ENCODE measurements around the gene SEPTIN7. TPM values are rescaled to one million over a fixed set of nuclear protein-coding genes. Genes with fewer than 3 reads are reported as not detected.
A peak's percentile ranks its signal among the peaks of the same experiment; 100 is the strongest.
"Not testable (repeated sequence)": the region's sequence is repeated elsewhere in the genome, so short reads cannot be mapped to it uniquely, and the experiment has no call there.

The SEPTIN7 gene
- 100 to 1,000 TPM; 245 to 256 TPM for total RNA-seq

GRCh38 chr7:35800718-35801391 lies at the start of gene SEPTIN7:
Gene SEPTIN7, plus strand, starts transcription at chr7:35801057. Its CDS starts 153 bp downstream, at chr7:35801210.
- no peaks in the 10 kb centered on the region for H3K27me3 Mint-ChIP-seq
- H3K9me3 Mint-ChIP-seq, result no peaks in the 10 kb centered on the region
- peak within 1 kb of the TSS; percentile 97 for H3K27ac Mint-ChIP-seq
- peaks cover 29% of the 10 kb centered on the region for H3K36me3 Mint-ChIP-seq
- H3K4me1 Mint-ChIP-seq, result peaks cover 38% of the 10 kb centered on the region
- peak within 1 kb of the TSS; percentile 98 for H3K4me3 Mint-ChIP-seq
- peak; percentile 99 for DNase-seq

DNA sequence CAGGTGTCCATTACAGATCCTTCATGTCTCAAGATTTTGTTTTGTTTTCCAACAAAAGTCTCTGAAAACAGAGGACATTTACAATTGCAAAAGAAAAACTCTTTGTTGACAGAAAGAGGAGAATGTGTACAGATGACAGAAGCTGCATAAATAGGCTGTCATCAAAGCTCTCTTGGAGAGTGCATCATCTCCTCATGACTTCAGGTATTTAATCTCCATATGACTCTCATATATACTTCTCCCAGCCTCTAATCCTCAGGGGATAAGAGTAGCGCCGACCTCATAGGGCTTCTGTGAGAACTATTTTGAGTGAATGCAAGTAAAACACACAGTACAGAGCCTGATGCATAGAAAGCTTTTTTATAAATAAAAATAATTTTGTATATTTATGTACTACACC lies 48.1 kb upstream of the SEPTIN7 start:
- Mint-ChIP-seq H3K4me1 (no peaks in the 10 kb centered on the region), H3K9me3 (no peaks in the 10 kb centered on the region), H3K36me3 (peaks cover 3% of the 10 kb centered on the region), H3K27me3 (no peaks in the 10 kb centered on the region), H3K27ac (no peak overlapping the region), H3K4me3 (no peak overlapping the region)
- no peak for DNase-seq

GRCh38 chr7:35753761-35754603 lies 46.9 kb upstream of the SEPTIN7 start:
- Mint-ChIP-seq H3K27me3 (no peaks in the 10 kb centered on the region), H3K9me3 (no peaks in the 10 kb centered on the region), H3K36me3 (peaks cover 3% of the 10 kb centered on the region), H3K27ac (no peak overlapping the region), H3K4me3 (no peak overlapping the region), H3K4me1 (peaks cover 8% of the 10 kb centered on the region)
- DNase-seq, result no peak

GRCh38 chr7:35754741-35755140 lies 46.1 kb upstream of the SEPTIN7 start:
- no peak for DNase-seq
- peaks cover 3% of the 10 kb centered on the region for H3K36me3 Mint-ChIP-seq
- H3K4me1 Mint-ChIP-seq, result peaks cover 8% of the 10 kb centered on the region
- H3K9me3 Mint-ChIP-seq, result no peaks in the 10 kb centered on the region
- H3K27me3 Mint-ChIP-seq, result no peaks in the 10 kb centered on the region
- H3K4me3 Mint-ChIP-seq, result no peak overlapping the region
- H3K27ac Mint-ChIP-seq, result no peak overlapping the region

- Mint-ChIP-seq H3K36me3 (no peaks in the 10 kb centered on the region), H3K27ac (no peak overlapping the region)
Observed at GRCh38 chr7:35755711-35756110, 45.1 kb upstream of the SEPTIN7 start.

GRCh38 chr7:35756453-35756852 lies 44.4 kb upstream of the SEPTIN7 start:
- not testable (repeated sequence) for H3K4me3 Mint-ChIP-seq, H3K36me3 Mint-ChIP-seq, H3K4me1 Mint-ChIP-seq, DNase-seq, H3K27ac Mint-ChIP-seq, H3K9me3 Mint-ChIP-seq, H3K27me3 Mint-ChIP-seq

More at GRCh38 chr7:35755711-35756110, 45.1 kb upstream of the SEPTIN7 start:
- Mint-ChIP-seq H3K4me3 (no peak overlapping the region), H3K27me3 (no peaks in the 10 kb centered on the region), H3K9me3 (no peaks in the 10 kb centered on the region), H3K4me1 (peaks cover 8% of the 10 kb centered on the region)
- no peak for DNase-seq

- Mint-ChIP-seq H3K27ac (no peak overlapping the region), H3K4me3 (no peak overlapping the region), H3K27me3 (no peaks in the 10 kb centered on the region), H3K4me1 (peaks cover 8% of the 10 kb centered on the region), H3K36me3 (no peaks in the 10 kb centered on the region), H3K9me3 (no peaks in the 10 kb centered on the region)
- no peak for DNase-seq
Observed at GRCh38 chr7:35757574-35757973, 43.3 kb upstream of the SEPTIN7 start.

GRCh38 chr7:35758421-35758820 lies 42.4 kb upstream of the SEPTIN7 start:
- H3K27me3 Mint-ChIP-seq, result no peaks in the 10 kb centered on the region
- peaks cover 8% of the 10 kb centered on the region for H3K4me1 Mint-ChIP-seq
- H3K9me3 Mint-ChIP-seq, result no peaks in the 10 kb centered on the region
- no peak for DNase-seq
- H3K36me3 Mint-ChIP-seq, result no peaks in the 10 kb centered on the region
- H3K4me3 Mint-ChIP-seq, result no peak overlapping the region
- H3K27ac Mint-ChIP-seq, result no peak overlapping the region

DNA sequence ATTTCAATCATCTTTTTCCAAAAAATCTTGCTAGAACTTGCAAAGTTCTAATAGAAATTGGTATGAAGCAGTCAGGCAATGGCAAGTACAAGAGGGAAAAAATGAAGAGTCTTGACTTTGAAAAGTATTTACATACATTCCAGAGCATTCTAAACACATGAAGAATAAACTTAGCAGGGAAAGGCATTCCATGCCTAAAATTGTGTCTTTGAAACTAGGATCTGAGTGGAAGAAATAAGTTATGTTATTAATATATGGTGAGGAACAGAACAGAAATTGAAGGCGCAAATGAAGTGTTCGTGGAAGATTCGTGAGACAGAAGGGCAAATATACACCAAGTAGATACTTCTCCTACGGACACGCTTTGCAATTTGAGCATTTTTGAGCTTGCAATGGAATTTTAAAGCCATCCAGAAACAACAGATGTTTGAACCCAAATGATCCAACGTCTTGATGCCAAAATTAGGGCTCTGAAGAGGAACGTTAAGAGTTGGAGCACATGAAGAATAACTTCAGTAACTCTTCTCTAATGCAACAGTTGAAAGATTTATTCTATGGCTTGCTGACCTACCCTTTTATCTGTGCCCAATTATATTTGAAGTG lies 40.6 kb upstream of the SEPTIN7 start:
- H3K4me1 Mint-ChIP-seq, result peaks cover 8% of the 10 kb centered on the region
- H3K27me3 Mint-ChIP-seq, result no peaks in the 10 kb centered on the region
- H3K27ac Mint-ChIP-seq, result no peak overlapping the region
- no peaks in the 10 kb centered on the region for H3K9me3 Mint-ChIP-seq
- no peaks in the 10 kb centered on the region for H3K36me3 Mint-ChIP-seq
- H3K4me3 Mint-ChIP-seq, result no peak overlapping the region
- DNase-seq, result no peak

GRCh38 chr7:35761871-35762677 lies 38.8 kb upstream of the SEPTIN7 start:
- H3K27me3 Mint-ChIP-seq, result no peaks in the 10 kb centered on the region
- no peak for DNase-seq
- H3K9me3 Mint-ChIP-seq, result peaks cover 2% of the 10 kb centered on the region
- H3K27ac Mint-ChIP-seq, result no peak overlapping the region
- H3K4me3 Mint-ChIP-seq, result no peak overlapping the region
- no peaks in the 10 kb centered on the region for H3K36me3 Mint-ChIP-seq
- H3K4me1 Mint-ChIP-seq, result peaks cover 8% of the 10 kb centered on the region

- Mint-ChIP-seq H3K27ac (no peak overlapping the region), H3K27me3 (no peaks in the 10 kb centered on the region), H3K9me3 (peaks cover 4% of the 10 kb centered on the region), H3K36me3 (peaks cover 2% of the 10 kb centered on the region), H3K4me1 (peaks cover 8% of the 10 kb centered on the region), H3K4me3 (no peak overlapping the region)
- DNase-seq, result no peak
Observed at GRCh38 chr7:35762781-35763180, 38.1 kb upstream of the SEPTIN7 start.

GRCh38 chr7:35768346-35768745 lies 32.5 kb upstream of the SEPTIN7 start:
- Mint-ChIP-seq H3K27me3 (no peaks in the 10 kb centered on the region), H3K36me3 (peaks cover 2% of the 10 kb centered on the region), H3K9me3 (peaks cover 4% of the 10 kb centered on the region), H3K4me3 (no peak overlapping the region), H3K4me1 (no peaks in the 10 kb centered on the region), H3K27ac (no peak overlapping the region)
- no peak for DNase-seq

GRCh38 chr7:35771776-35772175 lies 29.1 kb upstream of the SEPTIN7 start:
- Mint-ChIP-seq H3K9me3 (peaks cover 3% of the 10 kb centered on the region), H3K4me1 (no peaks in the 10 kb centered on the region), H3K27me3 (no peaks in the 10 kb centered on the region), H3K36me3 (peaks cover 2% of the 10 kb centered on the region), H3K27ac (no peak overlapping the region), H3K4me3 (no peak overlapping the region)
- DNase-seq, result no peak

DNA sequence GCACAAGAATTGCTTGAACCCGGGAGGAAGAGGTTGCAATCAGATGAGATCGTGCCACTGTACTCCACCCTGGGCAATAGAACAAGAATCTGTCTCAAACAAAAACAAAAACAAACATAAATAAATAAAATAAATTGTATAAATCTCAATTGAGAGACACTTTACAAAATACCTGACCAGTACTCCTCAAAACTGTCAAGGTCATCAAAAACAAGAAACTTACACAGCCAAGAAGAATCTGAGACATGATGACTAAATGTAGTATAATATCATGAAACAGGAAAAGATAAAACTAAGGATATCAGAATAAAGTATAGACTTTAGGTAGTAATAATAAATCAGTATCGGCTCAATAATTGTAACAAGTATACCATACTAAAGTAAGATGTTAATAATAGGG lies 26.9 kb upstream of the SEPTIN7 start:
- Mint-ChIP-seq H3K4me1 (no peaks in the 10 kb centered on the region), H3K9me3 (no peaks in the 10 kb centered on the region), H3K27me3 (no peaks in the 10 kb centered on the region), H3K27ac (no peak overlapping the region), H3K36me3 (no peaks in the 10 kb centered on the region), H3K4me3 (no peak overlapping the region)
- DNase-seq, result no peak

DNA sequence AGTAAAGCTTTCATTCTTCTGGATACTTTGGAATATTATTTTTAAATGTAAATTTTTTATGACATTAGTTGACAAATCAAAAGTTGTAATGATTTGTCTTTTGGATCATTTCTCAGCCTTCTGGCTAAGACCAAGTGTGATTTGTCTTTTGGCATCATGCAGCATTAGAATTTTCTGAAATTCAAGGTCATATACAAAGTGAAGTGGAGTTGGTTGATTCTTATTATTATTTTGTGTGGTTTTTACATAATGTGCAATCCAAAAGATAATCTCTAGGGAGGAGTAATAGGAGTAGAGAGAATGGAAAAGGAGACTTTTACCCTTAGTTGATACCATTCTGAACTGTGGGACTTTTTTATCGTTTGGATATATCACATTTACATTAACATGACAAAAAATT lies 24.2 kb upstream of the SEPTIN7 start:
- DNase-seq, result no peak
- Mint-ChIP-seq H3K27ac (no peak overlapping the region), H3K4me3 (no peak overlapping the region), H3K9me3 (no peaks in the 10 kb centered on the region), H3K27me3 (no peaks in the 10 kb centered on the region), H3K36me3 (no peaks in the 10 kb centered on the region), H3K4me1 (no peaks in the 10 kb centered on the region)

Measured in activated naive CD8-positive, alpha-beta T cell treated with anti-CD3 and anti-CD28 coated beads for 36 hours (primary cell).